ENCODE results near the gene KRT71.

Gene KRT71

DNA sequence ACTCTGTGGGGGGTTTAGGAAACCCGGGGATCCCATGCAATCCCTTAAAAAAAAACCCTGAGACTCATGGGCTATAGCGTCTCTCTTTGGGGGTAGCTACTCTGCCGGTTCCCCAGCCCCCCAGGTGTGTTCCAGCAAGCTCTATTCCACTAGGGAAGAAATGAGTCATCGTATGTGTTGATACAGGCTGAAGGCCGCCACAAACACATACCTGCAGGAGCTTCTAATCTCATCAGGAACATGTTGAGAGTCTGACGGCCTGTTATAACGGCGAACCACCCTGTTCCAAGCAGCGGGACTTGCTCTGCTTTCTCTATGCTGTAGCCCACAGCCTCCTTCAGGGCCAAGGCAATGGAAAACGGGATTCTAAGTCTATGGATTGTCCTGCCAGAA is 31.8 kb downstream of the KRT71 start:
- Histone ChIP-seq H2BK12ac (ENCODE audit: low read length) (no peak overlapping the region), H2AK5ac (ENCODE audit: low read length) (no peak overlapping the region), H2AFZ (ENCODE audit: insufficient read depth, low read length, poor library complexity) (no peak overlapping the region), H2BK120ac (ENCODE audit: insufficient read depth, low read length, poor library complexity) (no peak overlapping the region), H3K27me3 (ENCODE audit: insufficient read depth, low read length) (no peaks in the 10 kb centered on the region), H3K9me3 (ENCODE audit: insufficient read depth, low read depth, low read length) (peaks cover 2% of the 10 kb centered on the region), H4K12ac (ENCODE audit: low read depth, low read length) (no peak overlapping the region), H3K18ac (ENCODE audit: low read length) (no peak overlapping the region), H3K4ac (ENCODE audit: low read depth, low read length) (no peak overlapping the region), H3K79me1 (ENCODE audit: low read length) (no peaks in the 10 kb centered on the region), H3K14ac (ENCODE audit: low read length) (no peak overlapping the region), H3K4me2 (ENCODE audit: low read length) (no peak overlapping the region), H3K4me3 (ENCODE audit: low read depth, low read length) (no peak overlapping the region), H4K91ac (ENCODE audit: low read depth, low read length) (peak overlapping the region; percentile 45), H2BK5ac (ENCODE audit: low read depth, low read length, poor library complexity) (no peak overlapping the region), H3K23ac (ENCODE audit: low read length) (no peak overlapping the region), H3K9ac (ENCODE audit: low read length) (no peak overlapping the region), H3K4me1 (ENCODE audit: control insufficient read depth in 1 of 2, insufficient read depth in 2 of 2, low read length in 2 of 2) (peaks cover 28 to 29% of the 10 kb centered on the region in 2 experiments), H3K36me3 (ENCODE audit: control insufficient read depth in 1 of 2, insufficient read depth in 2 of 2, low read length in 2 of 2) (no peaks in the 10 kb centered on the region), H4K8ac (ENCODE audit: low read depth, low read length) (no peak overlapping the region), H3K79me2 (ENCODE audit: control insufficient read depth, insufficient read depth, low read length, poor library complexity) (no peaks in the 10 kb centered on the region), H3K27ac (ENCODE audit: low read depth, low read length) (peak overlapping the region; percentile 45)
- no CpG with 5 or more reads among the region's 10 CpGs for WGBS (ENCODE audit: extremely low coverage, insufficient coverage, insufficient read length)
- DNase-seq, result peak; percentile 54 to 72

DNA sequence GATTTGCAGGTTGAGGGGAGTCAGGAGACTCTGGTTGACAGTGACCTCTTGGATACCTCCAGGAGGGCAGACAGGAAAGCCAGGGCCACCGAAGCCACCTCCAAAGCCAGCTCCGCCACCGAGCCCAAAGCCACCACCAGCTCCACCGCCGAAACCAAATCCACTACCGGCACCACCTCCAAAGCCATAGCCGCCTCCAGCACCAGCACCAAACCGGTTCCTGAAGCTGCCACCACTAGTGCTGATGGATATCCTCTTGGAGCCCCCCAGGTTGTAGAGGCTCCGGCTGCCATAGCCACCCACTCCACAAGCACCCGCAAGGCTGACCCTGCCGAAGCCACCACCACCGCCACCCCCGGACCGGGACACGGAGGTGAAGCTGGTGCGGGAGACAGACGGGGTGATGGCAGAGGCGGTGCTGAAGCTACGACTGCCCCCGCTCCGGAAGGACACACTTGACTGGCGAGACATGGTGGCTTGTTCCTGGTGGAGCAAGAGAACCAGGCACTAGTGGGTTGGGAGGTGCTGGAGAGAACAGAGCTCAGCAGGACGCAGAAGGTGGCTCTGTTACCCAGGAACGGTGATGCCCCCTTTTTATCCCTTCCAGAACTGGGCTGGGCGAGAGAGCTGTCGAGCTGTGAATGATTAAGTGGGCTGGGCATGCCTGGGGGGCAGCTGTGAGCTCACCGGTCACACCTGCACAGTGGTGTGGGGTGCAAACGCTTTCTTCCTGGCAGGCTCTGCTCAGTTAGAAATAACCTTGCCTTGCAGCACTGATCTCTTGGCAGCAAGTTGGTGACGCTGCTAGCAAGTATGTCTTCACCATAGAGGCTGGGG is 32.9 kb downstream of the KRT71 start, which contains the start of gene KRT5:
Gene KRT5 (minus strand): TSS at position 569 of the 837 bp plus-strand sequence. CDS start 98 bp downstream, at position 471.
- H2BK120ac ChIP-seq (ENCODE audit: insufficient read depth, low read length, poor library complexity), result no peak within 1 kb of the TSS
- H3K36me3 ChIP-seq (ENCODE audit: control insufficient read depth in 1 of 2, insufficient read depth in 2 of 2, low read length in 2 of 2), result no peaks in the 10 kb centered on the region
- no peak within 1 kb of the TSS for H4K91ac ChIP-seq (ENCODE audit: low read depth, low read length)
- H4K8ac ChIP-seq (ENCODE audit: low read depth, low read length), result no peak within 1 kb of the TSS
- H2BK5ac ChIP-seq (ENCODE audit: low read depth, low read length, poor library complexity), result no peak within 1 kb of the TSS
- no peak within 1 kb of the TSS for H3K4me2 ChIP-seq (ENCODE audit: low read length)
- no peaks in the 10 kb centered on the region for H3K79me1 ChIP-seq (ENCODE audit: low read length)
- no peak within 1 kb of the TSS for H3K23ac ChIP-seq (ENCODE audit: low read length)
- no peak within 1 kb of the TSS for H3K18ac ChIP-seq (ENCODE audit: low read length)
- H2AK5ac ChIP-seq (ENCODE audit: low read length), result no peak within 1 kb of the TSS
- no peak within 1 kb of the TSS for H2AFZ ChIP-seq (ENCODE audit: insufficient read depth, low read length, poor library complexity)
- H3K79me2 ChIP-seq (ENCODE audit: control insufficient read depth, insufficient read depth, low read length, poor library complexity), result no peaks in the 10 kb centered on the region
- no peak within 1 kb of the TSS for H2BK12ac ChIP-seq (ENCODE audit: low read length)
- H3K4ac ChIP-seq (ENCODE audit: low read depth, low read length), result no peak within 1 kb of the TSS
- H3K4me3 ChIP-seq (ENCODE audit: low read depth, low read length), result no peak within 1 kb of the TSS
- H3K4me1 ChIP-seq (ENCODE audit: control insufficient read depth in 1 of 2, insufficient read depth in 2 of 2, low read length in 2 of 2), result peaks cover 28 to 29% of the 10 kb centered on the region in 2 experiments
- no peaks in the 10 kb centered on the region for H3K27me3 ChIP-seq (ENCODE audit: insufficient read depth, low read length)
- no peak for DNase-seq
- H3K9me3 ChIP-seq (ENCODE audit: insufficient read depth, low read depth, low read length), result peaks cover 2% of the 10 kb centered on the region
- no peak within 1 kb of the TSS for H4K12ac ChIP-seq (ENCODE audit: low read depth, low read length)
- no peak within 1 kb of the TSS for H3K14ac ChIP-seq (ENCODE audit: low read length)
- H3K9ac ChIP-seq (ENCODE audit: low read length), result no peak within 1 kb of the TSS
- no CpG with 5 or more reads among the region's 29 CpGs for WGBS (ENCODE audit: extremely low coverage, insufficient coverage, insufficient read length)
- peak within 1 kb of the TSS; percentile 45 for H3K27ac ChIP-seq (ENCODE audit: low read depth, low read length)

DNA sequence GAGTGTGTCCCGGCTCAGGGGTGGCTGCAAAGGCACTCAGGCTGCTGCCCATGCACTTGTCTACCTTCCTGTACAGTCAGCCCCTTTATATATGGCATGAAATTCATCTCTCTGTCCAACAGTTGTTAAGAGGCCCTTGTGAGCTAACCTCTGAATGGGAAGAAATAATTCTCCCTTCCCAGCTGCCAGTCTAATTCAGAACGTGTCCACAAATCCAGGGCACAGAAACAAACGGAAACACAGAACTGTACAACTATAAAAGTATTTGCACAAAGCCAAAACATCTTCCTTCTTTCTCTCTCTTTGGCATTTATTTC is 33.6 kb downstream of the KRT71 start:
- Histone ChIP-seq H4K8ac (ENCODE audit: low read depth, low read length) (no peak overlapping the region), H3K79me2 (ENCODE audit: control insufficient read depth, insufficient read depth, low read length, poor library complexity) (no peaks in the 10 kb centered on the region)

GRCh38 chr12:52518574-52519386 is 34.2 kb downstream of the KRT71 start:
- no peak overlapping the region for H4K8ac ChIP-seq (ENCODE audit: low read depth, low read length)
- H2BK120ac ChIP-seq (ENCODE audit: insufficient read depth, low read length, poor library complexity), result no peak overlapping the region
- no peak overlapping the region for H3K14ac ChIP-seq (ENCODE audit: low read length)
- H3K36me3 ChIP-seq (ENCODE audit: control insufficient read depth in 1 of 2, insufficient read depth in 2 of 2, low read length in 2 of 2), result no peaks in the 10 kb centered on the region
- H3K4me2 ChIP-seq (ENCODE audit: low read length), result no peak overlapping the region
- no CpG with 5 or more reads among the region's 8 CpGs for WGBS (ENCODE audit: extremely low coverage, insufficient coverage, insufficient read length)
- H3K9ac ChIP-seq (ENCODE audit: low read length), result no peak overlapping the region
- H3K4me3 ChIP-seq (ENCODE audit: low read depth, low read length), result no peak overlapping the region
- no peaks in the 10 kb centered on the region for H3K27me3 ChIP-seq (ENCODE audit: insufficient read depth, low read length)
- no peak overlapping the region for H2BK12ac ChIP-seq (ENCODE audit: low read length)
- H2AK5ac ChIP-seq (ENCODE audit: low read length), result no peak overlapping the region
- no peak overlapping the region for H3K18ac ChIP-seq (ENCODE audit: low read length)
- no peak overlapping the region for H2AFZ ChIP-seq (ENCODE audit: insufficient read depth, low read length, poor library complexity)
- H3K4ac ChIP-seq (ENCODE audit: low read depth, low read length), result no peak overlapping the region
- no peak overlapping the region for H3K27ac ChIP-seq (ENCODE audit: low read depth, low read length)
- no peak overlapping the region for H3K23ac ChIP-seq (ENCODE audit: low read length)
- H3K4me1 ChIP-seq (ENCODE audit: control insufficient read depth in 1 of 2, insufficient read depth in 2 of 2, low read length in 2 of 2), result peaks cover 21% of the 10 kb centered on the region in 2 experiments
- H3K79me1 ChIP-seq (ENCODE audit: low read length), result no peaks in the 10 kb centered on the region
- H2BK5ac ChIP-seq (ENCODE audit: low read depth, low read length, poor library complexity), result no peak overlapping the region
- DNase-seq, result no peak
- no peaks in the 10 kb centered on the region for H3K79me2 ChIP-seq (ENCODE audit: control insufficient read depth, insufficient read depth, low read length, poor library complexity)
- no peak overlapping the region for H4K91ac ChIP-seq (ENCODE audit: low read depth, low read length)
- H4K12ac ChIP-seq (ENCODE audit: low read depth, low read length), result no peak overlapping the region
- peaks cover 2% of the 10 kb centered on the region for H3K9me3 ChIP-seq (ENCODE audit: insufficient read depth, low read depth, low read length)

More for the DNA sequence above, 33.6 kb downstream of the KRT71 start:
- H3K4me1 ChIP-seq (ENCODE audit: control insufficient read depth in 1 of 2, insufficient read depth in 2 of 2, low read length in 2 of 2), result peaks cover 25 to 26% of the 10 kb centered on the region in 2 experiments
- H3K79me1 ChIP-seq (ENCODE audit: low read length), result no peaks in the 10 kb centered on the region
- no peak overlapping the region for H2BK12ac ChIP-seq (ENCODE audit: low read length)
- no peak overlapping the region for H4K91ac ChIP-seq (ENCODE audit: low read depth, low read length)
- peaks cover 2% of the 10 kb centered on the region for H3K9me3 ChIP-seq (ENCODE audit: insufficient read depth, low read depth, low read length)
- no peak overlapping the region for H2AFZ ChIP-seq (ENCODE audit: insufficient read depth, low read length, poor library complexity)
- no peaks in the 10 kb centered on the region for H3K27me3 ChIP-seq (ENCODE audit: insufficient read depth, low read length)
- H3K36me3 ChIP-seq (ENCODE audit: control insufficient read depth in 1 of 2, insufficient read depth in 2 of 2, low read length in 2 of 2), result no peaks in the 10 kb centered on the region
- no peak overlapping the region for H3K4me2 ChIP-seq (ENCODE audit: low read length)
- H2BK120ac ChIP-seq (ENCODE audit: insufficient read depth, low read length, poor library complexity), result no peak overlapping the region
- no peak overlapping the region for H3K14ac ChIP-seq (ENCODE audit: low read length)
- no peak overlapping the region for H4K12ac ChIP-seq (ENCODE audit: low read depth, low read length)
- H2BK5ac ChIP-seq (ENCODE audit: low read depth, low read length, poor library complexity), result no peak overlapping the region
- DNase-seq, result no peak
- no peak overlapping the region for H3K18ac ChIP-seq (ENCODE audit: low read length)
- H2AK5ac ChIP-seq (ENCODE audit: low read length), result no peak overlapping the region
- H3K9ac ChIP-seq (ENCODE audit: low read length), result no peak overlapping the region
- H3K4me3 ChIP-seq (ENCODE audit: low read depth, low read length), result no peak overlapping the region
- H3K4ac ChIP-seq (ENCODE audit: low read depth, low read length), result no peak overlapping the region
- H3K23ac ChIP-seq (ENCODE audit: low read length), result no peak overlapping the region
- no CpG with 5 or more reads among the region's 3 CpGs for WGBS (ENCODE audit: extremely low coverage, insufficient coverage, insufficient read length)
- no peak overlapping the region for H3K27ac ChIP-seq (ENCODE audit: low read depth, low read length)

All from trophoblast cell (in vitro differentiated cells and primary cell).